GM21367 (cell line): ENCODE data around the gene PHF21B.

Source experiments
- ATAC-seq: cut with Tn5 transposase; IDR thresholded peaks from one replicate; pipeline ENCODE4 v1.9.1; 2021; ENCODE audit not compliant: unreplicated experiment

The PHF21B gene

GRCh38 chr22:44990810-44991209, 19.0 kb downstream of the PHF21B start:
- ATAC-seq = no peak

DNA sequence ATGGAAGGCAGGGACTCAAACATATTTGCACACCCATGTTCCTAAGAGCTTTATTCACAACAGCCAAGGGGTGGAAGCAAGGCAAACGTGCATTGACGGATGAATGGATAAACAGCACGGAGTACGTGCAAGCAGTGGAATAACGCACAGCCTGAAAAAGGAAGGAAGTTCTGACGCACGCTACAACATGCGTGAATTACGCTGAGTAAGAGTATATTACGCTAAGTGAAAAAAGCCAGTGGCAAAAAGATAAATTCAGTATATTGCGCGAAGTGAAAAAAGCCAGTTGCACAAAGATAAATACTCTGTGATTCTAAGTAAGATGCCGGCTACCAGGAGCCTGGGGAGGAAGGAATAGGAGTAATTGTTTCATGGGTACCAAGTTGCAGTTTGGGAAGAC, 19.5 kb downstream of the PHF21B start:
- no peak for ATAC-seq

- ATAC-seq = no peak
These were observed 21.1 kb downstream of the PHF21B start for GRCh38 chr22:44988671-44989070.

DNA sequence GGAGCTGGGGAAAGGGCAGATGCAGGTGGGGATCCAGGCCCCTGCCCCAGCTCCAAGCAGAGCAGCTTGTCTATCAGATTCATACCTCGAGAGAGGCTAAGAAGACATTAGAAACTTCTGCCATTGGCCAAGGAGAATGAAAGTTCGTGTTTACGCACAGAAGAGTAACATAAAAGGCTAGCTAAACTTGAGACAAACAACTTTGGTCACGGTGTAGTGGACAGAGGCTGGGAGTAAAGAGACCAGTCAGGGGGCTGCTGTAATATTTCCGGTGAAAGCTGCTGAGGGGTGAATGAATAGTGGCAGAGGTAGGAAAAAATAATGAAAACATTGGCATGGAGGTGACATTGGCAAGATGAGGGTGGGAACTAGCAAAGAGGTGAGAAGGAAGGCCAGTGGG, 22.9 kb downstream of the PHF21B start:
- no peak for ATAC-seq

GRCh38 chr22:44985906-44986527, 23.8 kb downstream of the PHF21B start:
- no peak for ATAC-seq

GRCh38 chr22:44983878-44984482, 25.8 kb downstream of the PHF21B start:
- no peak for ATAC-seq

DNA sequence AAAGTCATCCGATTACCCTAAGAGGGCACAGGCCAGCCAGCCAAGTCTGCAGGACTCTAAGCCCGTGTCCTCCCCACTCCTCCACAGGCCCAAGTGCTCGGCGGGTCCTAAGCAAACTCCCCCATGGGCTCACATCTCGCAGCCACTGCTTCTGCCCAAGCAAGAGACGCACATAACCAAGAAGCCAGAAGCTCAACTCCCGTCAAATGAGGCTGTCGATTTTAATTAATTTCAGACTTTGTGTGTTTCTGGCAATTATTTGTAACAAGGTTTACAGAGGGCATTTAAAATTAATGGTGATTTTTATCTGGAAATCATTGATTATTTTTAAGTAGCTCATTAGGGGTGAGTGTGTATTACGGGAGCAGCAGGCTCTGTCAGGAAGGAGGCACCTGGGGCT, 27.4 kb downstream of the PHF21B start:
- ATAC-seq = no peak

- ATAC-seq = no peak
These were observed 27.9 kb downstream of the PHF21B start for GRCh38 chr22:44981857-44982256.

- ATAC-seq = no peak
These were observed 30.7 kb downstream of the PHF21B start for GRCh38 chr22:44979154-44979553.

DNA sequence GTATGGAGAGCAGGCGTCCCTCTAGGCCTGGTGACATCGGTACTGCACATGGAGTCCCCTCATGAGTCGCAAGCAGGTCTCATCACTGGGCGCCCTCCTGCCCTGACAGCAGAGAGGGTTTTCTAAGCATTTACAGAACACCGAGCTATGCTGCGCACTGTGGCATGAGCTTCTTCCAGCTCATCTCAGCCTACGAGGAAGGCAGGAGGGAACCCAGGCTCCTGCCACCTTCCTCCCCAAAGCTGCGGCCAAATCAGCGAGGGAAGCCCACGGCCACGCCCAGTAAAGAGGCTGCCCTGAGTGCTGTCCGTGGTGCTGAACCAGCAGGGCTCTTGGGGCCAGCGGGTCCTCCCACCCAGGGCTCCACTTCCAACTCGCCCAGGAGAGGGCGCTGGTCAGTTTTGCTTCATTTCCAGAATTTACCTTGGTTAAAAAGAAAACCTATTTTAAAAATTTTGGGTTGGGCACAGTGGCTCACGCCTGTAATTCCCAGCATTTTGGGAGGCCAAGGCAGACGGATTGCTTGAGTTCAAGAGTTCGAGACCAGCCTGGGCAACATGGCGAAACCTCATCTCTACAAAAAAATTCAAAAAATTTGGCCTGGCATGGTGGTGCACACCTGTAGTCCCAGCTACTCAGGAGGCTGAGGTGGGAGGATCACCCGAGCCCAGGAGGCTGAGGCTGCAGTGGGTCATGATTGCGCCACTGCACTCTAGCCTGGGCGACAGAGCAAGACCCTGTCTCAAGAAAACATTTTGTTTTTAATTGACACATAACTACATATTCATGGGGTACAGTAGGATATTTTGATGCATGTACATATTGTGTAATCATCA, 34.2 kb downstream of the PHF21B start:
- no peak for ATAC-seq

GRCh38 chr22:44974454-44974853, 35.4 kb downstream of the PHF21B start:
- ATAC-seq = no peak

DNA sequence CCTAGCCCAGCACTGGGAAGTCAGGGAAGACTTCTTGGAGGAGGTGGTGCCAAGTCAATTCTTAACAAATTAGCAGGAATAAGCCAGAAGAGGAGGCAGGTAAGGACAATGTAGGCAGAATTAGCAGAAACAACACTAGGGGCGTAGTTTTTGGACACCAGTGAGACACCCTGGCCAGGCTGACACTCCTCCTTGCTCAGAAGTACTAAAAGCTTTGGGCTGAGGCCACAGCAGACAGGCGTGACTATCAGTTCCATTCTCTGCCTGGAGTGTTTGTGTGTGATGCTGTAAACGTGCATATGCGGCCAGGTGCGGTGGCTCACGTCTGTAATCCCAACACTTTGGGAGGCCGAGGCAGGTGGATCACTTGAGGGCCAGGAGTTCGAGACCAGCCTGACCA, 36.0 kb downstream of the PHF21B start:
- no peak for ATAC-seq

DNA sequence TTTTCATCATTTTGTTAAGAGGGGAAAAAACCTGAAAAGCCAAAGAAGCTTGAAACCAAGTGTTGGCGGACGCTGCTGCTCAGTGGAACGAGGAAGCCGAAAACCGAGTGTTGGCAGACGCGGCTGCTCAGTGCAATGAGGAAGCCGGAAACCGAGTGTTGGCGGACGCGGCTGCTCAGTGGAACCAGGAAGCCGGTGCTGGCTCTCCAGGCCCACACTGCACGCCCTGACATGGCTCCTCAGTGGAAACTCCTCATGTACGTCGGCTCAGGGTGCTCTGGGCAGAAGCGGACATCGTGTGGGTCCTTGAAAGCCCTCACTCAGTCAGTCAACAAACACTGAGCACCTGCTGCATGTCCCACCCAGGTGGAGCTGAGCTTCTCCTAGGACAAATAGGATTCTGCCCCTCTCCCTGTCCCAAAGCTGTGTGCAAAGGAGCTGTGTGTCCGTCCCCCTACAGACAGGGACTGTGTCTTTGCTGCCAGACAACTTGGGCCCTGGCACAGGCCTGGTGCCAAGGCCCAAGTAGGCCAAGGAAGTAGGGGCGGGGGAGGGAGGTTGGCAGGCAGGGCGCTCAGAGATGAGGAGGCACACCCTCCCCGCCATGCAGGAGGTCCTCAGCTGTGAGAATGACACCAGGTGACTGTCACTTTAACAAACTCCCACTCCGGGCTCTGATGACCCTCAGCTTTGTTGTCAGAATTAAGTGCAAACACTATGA, 37.3 kb downstream of the PHF21B start:
- ATAC-seq = no peak

GRCh38 chr22:44971651-44972362, 38.0 kb downstream of the PHF21B start:
- ATAC-seq = no peak

DNA sequence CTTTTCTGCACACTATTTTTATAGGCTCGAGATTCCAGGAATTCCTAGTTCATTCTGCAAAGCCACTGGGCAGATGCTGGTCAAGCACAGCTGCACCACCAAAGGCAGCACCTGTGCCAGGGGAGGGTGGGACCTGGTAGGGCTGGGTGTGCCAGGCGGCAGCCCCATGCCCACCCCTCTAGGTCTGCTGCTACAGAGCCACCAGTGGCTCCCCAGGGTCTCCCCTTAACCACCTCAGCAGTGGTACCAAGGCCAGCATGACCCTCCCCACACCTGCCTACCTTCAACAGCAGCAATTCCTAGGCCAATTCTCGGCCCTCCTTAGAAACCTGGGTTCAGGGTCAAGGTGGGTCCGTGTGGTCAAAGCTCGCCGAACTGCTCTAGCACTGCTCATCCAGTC, 39.5 kb downstream of the PHF21B start:
- ATAC-seq = no peak

DNA sequence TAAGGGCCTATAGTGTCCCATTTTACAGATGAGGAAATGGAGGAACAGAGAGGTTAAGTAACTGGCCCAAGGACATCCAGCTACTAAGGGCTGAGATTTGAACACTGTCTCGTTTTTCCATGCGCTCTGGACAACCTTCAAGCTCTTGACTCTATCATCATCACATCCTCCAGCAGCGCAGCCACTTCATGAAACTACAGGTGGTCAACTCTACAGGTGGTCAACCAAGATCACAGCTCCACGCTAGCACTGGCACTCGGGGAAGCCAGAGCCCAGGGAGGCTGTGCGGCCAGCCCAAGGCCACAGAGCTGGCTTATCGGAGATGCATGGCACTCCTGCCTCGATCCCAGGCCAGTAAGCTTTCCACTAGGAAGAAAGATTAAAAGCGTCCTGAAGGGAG, 40.0 kb downstream of the PHF21B start:
- no peak for ATAC-seq

- ATAC-seq = no peak
These were observed 41.1 kb downstream of the PHF21B start for GRCh38 chr22:44968736-44969135.

- ATAC-seq = no peak
These were observed 44.6 kb downstream of the PHF21B start for GRCh38 chr22:44965171-44965570.

DNA sequence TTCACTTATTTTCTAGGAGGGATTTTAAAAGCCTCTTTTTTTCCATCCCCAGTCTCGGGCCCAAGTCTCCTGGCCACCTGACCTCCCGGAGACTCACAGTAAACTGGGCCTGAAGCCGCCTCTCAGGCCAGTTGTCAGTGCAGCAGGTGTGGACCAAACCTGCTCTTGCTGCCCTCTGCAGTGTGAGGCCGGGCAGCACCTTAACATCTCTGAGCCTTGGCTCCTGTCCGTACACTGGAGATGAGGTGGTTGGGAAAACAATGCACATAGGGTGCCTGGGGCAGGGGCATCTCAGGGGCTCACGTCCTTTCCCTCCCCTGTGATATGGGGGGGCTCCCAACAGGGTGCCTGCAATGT, 45.1 kb downstream of the PHF21B start:
- no peak for ATAC-seq

GRCh38 chr22:44963832-44964721, 45.7 kb downstream of the PHF21B start:
- ATAC-seq = no peak
